DMS114 treated with DMSO at 0.1 percent for 48 hours (cell line): ENCODE measurements around the gene POLR3H.
"Not testable (repeated sequence)": the region's sequence is repeated elsewhere in the genome, so short reads cannot be mapped to it uniquely, and the experiment has no call there.

Source experiments
- DNase-seq: peaks from one replicate; lab custom pipeline; 2025; ENCODE audit not compliant: unreplicated experiment; lab: John Stamatoyannopoulos, UW

Gene POLR3H

GRCh38 chr22:41543854-41544670 lies at the start of gene POLR3H:
POLR3H (minus strand) TSS chr22:41544470; CDS start chr22:41544101, 369 bp downstream.
- DNase-seq = peak; percentile 95

DNA sequence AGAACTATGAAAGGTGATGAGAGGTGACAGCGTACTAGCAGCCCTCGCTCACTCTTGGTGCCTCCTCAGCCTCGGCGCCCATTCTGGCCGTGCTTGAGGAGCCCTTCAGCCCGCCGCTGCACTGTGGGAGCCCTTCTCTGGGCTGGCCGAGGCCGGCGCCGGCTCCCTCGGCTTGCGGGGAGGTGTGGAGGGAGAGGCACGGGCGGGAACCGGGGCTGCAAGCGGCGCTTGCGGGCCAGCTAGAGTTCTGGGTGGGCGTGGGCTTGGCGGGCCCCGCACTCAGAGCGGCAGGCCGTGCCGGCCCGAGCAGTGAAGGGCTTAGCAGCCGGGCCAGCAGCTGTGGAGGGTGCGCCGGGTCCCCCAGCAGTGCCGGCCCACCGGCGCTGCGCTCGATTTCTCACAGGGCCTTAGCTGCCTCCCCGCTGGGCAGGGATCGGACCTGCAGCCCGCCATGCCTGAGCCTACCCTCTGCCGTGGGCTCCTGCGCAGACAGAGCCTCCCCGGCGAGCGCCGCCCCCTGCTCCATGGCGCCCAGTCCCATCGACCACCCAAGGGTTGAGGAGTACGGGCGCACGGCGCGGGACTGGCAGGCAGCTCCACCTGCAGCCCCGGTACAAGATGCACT lies 49.2 kb upstream of the POLR3H start:
- DNase-seq = not testable (repeated sequence)

DNA sequence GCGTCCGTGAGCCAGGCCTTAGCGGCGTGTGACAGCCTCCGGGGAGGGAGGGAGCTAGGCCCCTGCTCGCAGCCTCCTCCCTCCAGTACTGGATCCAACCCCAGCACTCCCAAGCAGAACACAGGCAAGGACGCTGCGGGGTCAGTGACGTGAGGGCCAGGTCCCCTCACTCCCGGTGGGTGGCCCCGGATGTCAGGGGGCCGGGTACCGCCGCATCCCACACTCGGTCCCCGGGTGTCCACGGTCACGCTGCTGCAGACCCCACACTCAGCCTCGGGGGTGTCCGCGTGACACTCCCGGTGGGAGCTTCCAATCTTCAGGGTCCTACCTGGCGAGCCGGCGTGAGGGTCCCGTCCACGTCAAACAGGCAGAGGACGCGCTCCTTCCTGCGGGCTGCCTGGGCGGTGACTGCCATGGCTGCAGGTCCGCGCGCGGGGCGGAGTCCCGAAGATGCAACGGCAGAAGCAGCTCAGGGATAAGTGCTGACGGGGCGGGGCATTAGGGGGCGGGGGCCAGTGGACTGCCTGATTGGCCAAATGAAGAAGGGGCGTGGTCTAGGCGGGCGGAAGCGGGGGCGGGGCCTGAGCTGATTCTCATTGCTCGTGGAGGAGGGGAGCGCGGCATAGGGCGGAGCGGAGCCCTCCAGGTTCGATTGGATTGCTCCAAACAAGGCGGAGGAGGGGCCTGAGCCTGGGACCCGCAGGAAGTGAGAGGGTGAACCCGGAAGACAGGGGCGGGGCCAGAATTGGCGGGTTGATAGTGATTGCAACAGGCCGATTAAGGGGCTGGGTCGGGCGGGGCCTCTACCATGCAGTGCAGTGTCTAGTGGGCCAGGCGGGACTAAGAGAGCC lies 45.3 kb upstream of the POLR3H start, which contains the start of gene PMM1:
Gene PMM1, minus strand, starts transcription at position 450 of the 851 bp plus-strand sequence. Its CDS starts 35 bp downstream, at position 415.
- DNase-seq = peak; percentile 96

- no peak for DNase-seq
These were observed 43.1 kb upstream of the POLR3H start for GRCh38 chr22:41587347-41587723.

DNA sequence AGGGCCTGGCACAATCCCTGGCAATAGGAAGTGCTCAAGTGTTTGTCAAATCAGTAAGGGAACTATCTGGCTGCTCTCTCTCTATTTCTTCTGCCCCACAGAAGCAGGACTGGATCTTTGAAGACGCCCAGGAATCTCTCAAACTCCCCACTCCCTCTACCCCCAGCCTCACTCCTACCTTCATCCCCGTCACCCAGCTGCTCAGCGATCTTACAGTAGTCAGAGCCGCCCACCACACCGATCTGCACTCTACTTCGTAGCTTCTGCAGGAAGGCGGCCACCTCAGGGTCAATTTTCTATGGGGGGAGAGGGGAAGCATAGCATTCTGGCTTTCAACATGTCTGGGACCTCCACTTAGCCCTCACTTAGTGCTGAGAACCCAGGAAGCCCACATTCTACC lies 41.6 kb upstream of the POLR3H start:
- DNase-seq = no peak

- DNase-seq = no peak
These were observed 40.6 kb upstream of the POLR3H start for GRCh38 chr22:41584881-41585280.

- DNase-seq = no peak
These were observed 38.4 kb upstream of the POLR3H start for GRCh38 chr22:41582694-41583093.

DNA sequence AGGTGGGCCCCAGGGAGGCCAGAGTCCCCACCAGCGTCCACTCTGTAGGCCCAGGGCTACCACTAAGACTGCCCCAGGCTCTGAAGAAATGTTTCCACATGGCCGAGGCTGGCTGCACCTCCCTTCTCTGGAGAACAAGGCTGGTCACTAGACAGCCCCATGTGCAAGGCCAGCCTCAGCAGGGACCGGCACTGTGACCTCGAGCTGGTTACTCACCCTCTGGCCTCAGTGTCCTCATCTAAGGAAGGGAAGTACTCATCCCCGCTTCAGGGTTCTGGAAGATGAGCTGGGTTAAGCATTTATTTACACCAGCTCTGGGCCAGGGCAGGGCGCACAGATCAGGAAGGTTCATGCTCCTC lies 35.7 kb upstream of the POLR3H start:
- DNase-seq = no peak

- no peak for DNase-seq
These were observed 35.2 kb upstream of the POLR3H start for GRCh38 chr22:41579297-41579996.

DNA sequence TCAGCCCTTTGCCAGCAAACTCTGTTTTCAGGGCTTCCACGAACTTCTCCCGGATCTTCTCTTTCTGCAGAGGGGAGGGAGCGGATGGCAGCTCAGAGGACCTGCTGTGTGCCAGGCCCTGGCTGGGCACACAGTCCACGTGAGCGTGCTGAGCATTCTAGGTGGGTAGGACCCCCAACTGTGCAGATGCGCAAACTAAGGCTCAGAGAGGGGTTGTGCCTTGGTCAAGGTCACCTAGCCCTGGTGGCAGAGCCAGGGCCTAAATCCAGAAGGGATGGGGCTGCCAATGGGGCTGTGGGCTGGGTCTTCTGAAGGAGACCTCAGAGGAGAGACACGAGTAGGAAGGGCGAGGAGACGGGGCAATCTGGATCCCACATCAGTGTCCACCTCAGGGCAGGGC lies 34.5 kb upstream of the POLR3H start:
- no peak for DNase-seq

- no peak for DNase-seq
These were observed 33.8 kb upstream of the POLR3H start for GRCh38 chr22:41578114-41578513.

DNA sequence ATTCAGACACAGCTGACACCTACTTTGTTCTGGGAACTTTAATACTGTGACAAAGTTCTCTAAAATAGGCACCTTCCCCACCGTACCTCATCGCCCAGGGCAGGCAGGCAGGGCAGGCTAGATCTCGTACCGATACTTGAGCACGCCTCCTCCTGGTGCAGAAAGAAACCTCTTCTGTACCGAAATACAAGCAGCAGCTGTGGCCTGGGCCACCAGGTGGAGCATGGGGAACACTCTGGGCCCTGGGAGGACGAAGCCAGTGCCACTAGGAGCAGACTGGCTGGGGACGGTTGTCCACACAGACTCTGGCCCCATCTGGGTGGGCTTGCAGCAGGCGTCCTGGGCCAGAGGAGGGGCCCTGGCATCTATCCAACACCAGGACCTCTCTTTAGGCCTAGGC lies 32.6 kb upstream of the POLR3H start:
- DNase-seq = peak; percentile 43

- no peak for DNase-seq
These were observed 31.3 kb upstream of the POLR3H start for GRCh38 chr22:41575533-41575932.

DNA sequence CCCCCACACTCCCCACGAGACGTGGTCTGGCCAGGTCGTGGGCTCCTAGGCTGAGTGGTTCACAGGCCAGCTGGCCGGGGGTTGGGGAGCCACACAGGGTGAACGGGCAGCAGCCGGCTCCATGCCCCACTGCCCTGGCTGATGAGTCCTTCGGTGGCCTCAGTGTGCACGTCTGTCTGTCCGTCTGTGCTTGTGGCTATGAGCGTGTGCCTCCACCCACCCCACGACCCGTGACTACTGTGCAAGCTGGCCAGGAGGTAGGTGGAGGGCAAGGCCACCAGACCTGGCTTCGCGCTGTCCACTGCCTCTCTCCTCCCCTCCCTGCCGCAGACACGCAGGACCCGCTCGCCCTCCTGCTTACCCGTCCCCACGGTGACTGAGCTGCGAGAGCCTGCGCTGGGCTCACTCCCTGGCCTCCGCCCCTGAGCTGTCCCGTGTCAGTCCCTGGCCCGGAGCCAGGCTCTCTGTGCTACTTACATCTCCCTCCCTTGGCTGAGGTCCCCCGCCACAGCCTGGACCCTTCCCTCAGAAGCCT lies 30.6 kb upstream of the POLR3H start:
- no peak for DNase-seq

DNA sequence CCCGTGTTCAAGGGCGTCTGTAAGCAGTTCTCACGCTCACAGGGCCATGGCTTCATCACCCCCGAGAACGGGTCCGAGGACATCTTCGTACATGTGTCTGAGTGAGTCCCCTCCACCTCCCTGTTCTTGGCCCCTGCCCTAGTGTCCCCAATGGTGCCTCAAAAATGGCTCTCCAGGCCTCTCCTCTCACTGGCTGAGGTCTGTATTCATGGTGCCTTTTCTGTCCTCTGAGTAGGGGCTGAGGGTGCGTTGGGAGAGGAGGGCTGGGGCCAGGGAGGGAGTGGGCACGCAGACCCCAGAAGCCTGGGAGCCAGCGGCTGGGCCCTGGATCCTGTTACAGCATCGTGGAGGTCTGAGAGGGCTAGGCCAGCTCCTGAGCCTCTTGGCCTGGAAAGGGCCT lies 29.4 kb upstream of the POLR3H start:
- DNase-seq = no peak

DNA sequence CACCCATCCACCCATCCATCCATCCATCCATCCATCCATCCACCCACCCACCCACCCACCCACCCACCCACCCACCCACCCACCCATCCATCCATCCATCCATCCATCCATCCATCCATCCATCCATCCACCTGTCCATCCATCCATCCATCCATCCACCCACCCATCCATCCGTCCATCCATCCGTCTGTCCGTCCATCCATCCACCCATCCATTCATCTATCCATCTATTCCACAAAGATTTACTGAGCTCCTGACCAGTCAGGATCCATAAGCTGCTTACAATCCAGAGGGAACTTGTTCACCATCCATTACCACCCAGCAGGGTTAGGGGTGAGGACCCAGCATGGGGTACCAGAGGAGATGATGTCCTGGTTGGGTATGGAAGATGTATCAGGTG lies 28.0 kb upstream of the POLR3H start:
- DNase-seq = not testable (repeated sequence)

DNA sequence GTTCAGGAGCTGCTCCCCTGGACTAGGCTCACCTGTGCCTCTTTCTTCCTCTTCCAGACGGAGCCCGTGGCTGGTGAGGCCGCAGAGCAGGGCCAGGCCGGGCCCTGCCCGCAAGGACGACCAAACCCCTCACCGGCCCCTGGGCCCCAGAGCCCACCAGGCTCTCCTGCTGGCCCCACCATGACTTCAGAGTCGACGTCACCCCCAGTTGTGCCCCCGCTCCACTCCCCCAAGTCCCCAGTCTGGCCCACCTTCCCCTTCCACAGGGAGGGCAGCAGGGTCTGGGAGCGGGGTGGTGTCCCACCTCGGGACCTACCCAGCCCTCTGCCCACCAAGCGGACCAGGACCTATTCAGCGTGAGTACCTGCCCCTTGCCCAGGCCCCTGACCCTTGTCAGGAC lies 27.5 kb upstream of the POLR3H start:
- DNase-seq = no peak

DNA sequence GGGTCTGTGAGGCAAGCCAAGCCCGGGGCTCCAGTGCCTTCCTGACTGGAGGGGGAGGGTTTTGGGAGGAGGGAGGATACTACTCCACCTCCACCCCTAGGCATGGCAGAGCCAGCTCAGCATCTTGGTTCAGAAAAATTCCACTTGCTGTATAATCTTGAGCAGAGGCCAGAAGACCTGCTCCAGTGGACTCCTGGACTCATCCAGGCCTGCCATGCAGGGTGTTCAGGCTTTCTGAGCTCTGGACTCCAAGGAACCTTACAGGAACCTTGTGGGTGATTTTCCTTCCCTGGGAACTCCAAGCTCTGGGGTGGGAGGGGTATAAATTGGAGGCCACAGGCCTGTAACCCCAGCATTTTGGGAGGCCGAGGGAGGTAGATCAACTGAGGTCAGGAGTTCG lies 26.0 kb upstream of the POLR3H start:
- DNase-seq = no peak

DNA sequence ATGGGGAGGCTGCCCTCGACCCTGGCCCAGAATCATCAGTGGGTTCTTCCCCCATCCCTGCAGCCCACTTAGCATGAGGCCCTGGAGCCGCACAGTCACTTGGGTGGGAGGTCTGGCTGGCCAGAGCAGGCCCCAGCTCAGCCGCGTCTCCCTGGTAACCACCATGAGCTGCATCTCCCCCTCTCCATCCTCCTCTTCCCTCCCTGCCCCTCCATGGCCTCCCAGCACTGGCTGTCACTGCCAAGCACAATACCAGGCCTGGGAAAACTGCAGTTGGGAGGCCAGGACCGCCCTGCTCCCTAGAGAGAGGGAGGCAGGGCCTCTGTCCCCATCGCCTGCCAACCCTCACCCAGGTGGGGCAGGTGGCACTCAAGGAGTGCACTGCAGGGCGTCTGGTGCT lies 24.5 kb upstream of the POLR3H start:
- DNase-seq = no peak

DNA sequence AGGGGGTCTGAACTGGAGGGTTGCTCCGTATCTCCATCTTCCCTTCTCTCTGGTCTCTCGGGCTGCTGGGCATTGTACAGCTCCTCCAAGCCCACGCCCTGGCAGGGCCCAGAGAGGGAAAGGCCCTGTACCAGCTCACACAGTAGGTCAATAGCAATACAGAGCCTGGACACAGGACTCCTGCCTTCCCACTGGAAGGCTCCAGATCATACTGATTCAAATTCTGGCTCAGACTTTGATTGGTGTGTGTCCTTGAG lies 23.2 kb upstream of the POLR3H start:
- DNase-seq = no peak

DNA sequence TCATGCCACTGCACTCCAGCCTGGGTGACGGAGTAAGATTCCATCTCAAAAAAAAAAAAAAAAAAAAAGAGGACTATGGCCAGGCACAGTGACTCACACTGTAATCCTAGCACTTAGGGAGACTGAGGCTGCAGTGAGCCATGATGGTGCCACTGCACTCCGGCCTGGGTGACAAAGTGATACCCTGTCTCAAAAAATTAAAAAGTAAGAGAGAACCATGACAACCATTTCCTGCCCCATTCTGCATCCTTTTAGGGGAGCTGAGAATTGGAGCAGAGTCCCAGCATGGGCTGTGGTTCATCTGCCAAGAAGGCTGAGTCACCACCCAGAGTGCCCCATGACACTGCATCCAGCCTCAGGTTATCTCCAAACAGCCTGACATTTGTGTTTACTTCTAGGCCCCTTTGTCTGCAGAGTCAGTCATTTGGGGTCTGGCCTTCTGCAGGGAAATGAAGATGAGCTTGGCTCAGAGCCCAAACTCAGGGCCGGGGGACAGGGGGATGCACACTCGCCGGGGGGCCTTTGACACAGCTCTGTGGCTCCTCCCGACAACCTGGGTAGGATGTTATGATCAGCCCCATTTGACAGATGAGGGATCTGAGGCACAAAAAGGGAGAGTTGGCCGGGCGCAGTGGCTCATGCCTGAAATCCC lies 21.3 kb upstream of the POLR3H start:
- no peak for DNase-seq
